ENCODE results near the gene RBKS. TPM values are rescaled to one million over a fixed set of nuclear protein-coding genes. Genes with fewer than 3 reads are reported as not detected.

Gene RBKS
- total and polyA plus RNA-seq, 12 donors = 0.88 to 9.1 (median 5.0) TPM

DNA sequence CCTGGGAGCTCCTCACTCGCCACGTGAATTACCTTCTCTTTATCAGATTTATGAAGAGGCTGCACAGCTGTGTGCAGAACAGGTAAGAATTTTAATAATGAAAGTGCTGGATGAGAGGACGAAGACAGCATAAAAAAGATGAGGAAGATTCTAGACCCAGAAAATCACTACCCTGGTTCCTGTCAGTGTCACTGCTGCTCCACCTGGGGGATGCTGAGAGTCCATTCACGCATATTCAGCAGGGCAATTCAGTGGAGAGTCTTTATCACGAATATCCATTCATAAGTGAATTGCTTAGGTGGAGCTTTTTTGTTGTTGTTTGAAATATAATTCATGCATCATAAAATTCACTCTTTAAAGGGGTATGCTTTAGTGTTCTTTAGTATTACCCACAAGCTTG is 66.6 kb downstream of the RBKS start:
- peak in 1 of 2 donors; percentile 12 for DNase-seq
- H3K4me3 ChIP-seq = peak overlapping the region in 2 of 10 donors; percentile 13 to 15
- no peaks in the 10 kb centered on the region for H3K27me3 ChIP-seq
- peak in 5 of 9 donors; percentile 22 to 56 (median 50) for TF ChIP-seq CTCF (IDR thresholded peaks at IDR 0.05)
- intact Hi-C loops (cut with DNase I) = no loop called here
- peak overlapping the region in 9 of 10 donors; percentile 3 to 72 (median 45) for H3K27ac ChIP-seq
- H3K4me1 ChIP-seq = peaks cover 0 to 14% (median 3%) of the 10 kb centered on the region in 9 donors
- peak in 6 of 8 donors; percentile 64 to 86 (median 76) for ATAC-seq
- peaks cover 0 to 11% (median 5%) of the 10 kb centered on the region in 11 donors for H3K9me3 ChIP-seq
- WGBS, 2 donors = 63 to 69% methylated on average over 5 of the region's 5 CpGs
- no peaks in the 10 kb centered on the region for H3K36me3 ChIP-seq

GRCh38 chr2:27823135-27823534 is 67.1 kb downstream of the RBKS start:
- Histone ChIP-seq H3K9me3 (peaks cover 0 to 11% (median 5%) of the 10 kb centered on the region in 11 donors), H3K27me3 (no peaks in the 10 kb centered on the region), H3K36me3 (no peaks in the 10 kb centered on the region), H3K4me1 (peaks cover 0 to 14% (median 3%) of the 10 kb centered on the region in 9 donors), H3K4me3 (peak overlapping the region in 2 of 10 donors; percentile 13 to 15), H3K27ac (peak overlapping the region in 9 of 10 donors; percentile 3 to 72 (median 45))
- ATAC-seq (peak; percentile 38 to 92 (median 86)), DNase-seq (no peak)
- no peak for TF ChIP-seq CTCF (IDR thresholded peaks at IDR 0.05)
- 53 to 62% methylated on average over 5 of the region's 5 CpGs for WGBS, 2 donors
- intact Hi-C loops (cut with DNase I) = no loop called here

- WGBS, 2 donors = 96 to 97% methylated on average over 1 of the region's 1 CpG
- Histone ChIP-seq H3K27me3 (no peaks in the 10 kb centered on the region), H3K4me1 (peaks cover 0 to 14% (median 3%) of the 10 kb centered on the region in 9 donors), H3K9me3 (peaks cover 0 to 11% (median 5%) of the 10 kb centered on the region in 11 donors), H3K27ac (peak overlapping the region in 5 of 10 donors; percentile 0 to 72 (median 64)), H3K4me3 (no peak overlapping the region), H3K36me3 (no peaks in the 10 kb centered on the region)
- intact Hi-C loops (cut with DNase I) = no loop called here
- ATAC-seq (peak in 3 of 8 donors; percentile 12 to 55 (median 50)), DNase-seq (no peak)
- no peak for TF ChIP-seq CTCF (IDR thresholded peaks at IDR 0.05)
Observed at GRCh38 chr2:27822049-27822448, 68.1 kb downstream of the RBKS start.

DNA sequence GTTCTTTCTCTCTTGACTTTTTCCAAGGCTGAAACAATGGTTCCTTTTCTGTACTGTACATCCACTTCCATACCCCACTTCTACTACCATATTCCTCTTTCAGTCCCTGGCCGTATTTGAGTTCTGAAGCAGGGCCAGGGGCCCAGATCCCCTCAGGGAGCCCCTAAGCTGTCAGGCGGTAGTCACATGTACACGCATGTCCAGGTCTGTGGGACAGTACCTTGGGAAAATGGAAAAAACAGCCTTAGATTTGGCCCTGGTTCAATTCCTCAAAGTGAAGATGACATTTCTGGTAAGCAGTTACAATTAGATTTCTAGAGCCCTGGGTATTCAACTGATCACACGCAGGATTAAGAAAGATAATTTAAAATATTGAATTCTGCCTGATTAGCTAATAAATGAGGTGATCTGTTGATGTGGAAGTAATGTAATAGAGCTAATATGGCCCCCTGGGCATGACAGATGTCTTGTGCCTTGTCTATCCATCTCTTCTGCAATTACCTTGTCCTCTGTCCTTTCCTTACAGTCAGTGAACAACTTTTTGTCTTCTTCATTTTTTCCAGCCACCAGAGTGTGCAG is 74.2 kb downstream of the RBKS start:
- no peak for TF ChIP-seq CTCF (IDR thresholded peaks at IDR 0.05)
- Histone ChIP-seq H3K27me3 (no peaks in the 10 kb centered on the region), H3K27ac (no peak overlapping the region), H3K36me3 (no peaks in the 10 kb centered on the region), H3K4me1 (peaks cover 0 to under 1% (median 0%) of the 10 kb centered on the region in 9 donors), H3K4me3 (no peak overlapping the region), H3K9me3 (no peaks in the 10 kb centered on the region)
- DNase-seq (no peak), ATAC-seq (no peak)
- intact Hi-C loops (cut with DNase I) = no loop called here
- WGBS, 2 donors = 81 to 83% methylated on average over 4 of the region's 4 CpGs

Measured in heart right ventricle (tissue), 16 donors.